Renal cortical epithelial cell (primary cell): ENCODE results near the gene CBX8. TPM values are rescaled to one million over a fixed set of nuclear protein-coding genes. Genes with fewer than 3 reads are reported as not detected.

Experiments
- DNase-seq: peaks from one replicate; pipeline ENCODE4 v3.0.0-alpha.2; 2011; ENCODE audit warnings: low read depth
- total RNA-seq: library from RNA; depleted of rRNA; stranded (reverse); fragments of >200 nt; gene quantifications from 2 replicates; pipeline ENCODE4 v1.2.3, GENCODE V29; 2014

Gene CBX8
- total RNA-seq, 1 donor from 2014 or later, result 7.8 TPM

- no peak for DNase-seq
Measured at GRCh38 chr17:79835470-79835899, 38.6 kb upstream of the CBX8 start.

- DNase-seq, result no peak
Measured at GRCh38 chr17:79834565-79835469, 37.9 kb upstream of the CBX8 start.

GRCh38 chr17:79833744-79834564 is 37.1 kb upstream of the CBX8 start:
- no peak for DNase-seq

GRCh38 chr17:79833110-79833450 is 36.2 kb upstream of the CBX8 start:
- no peak for DNase-seq

GRCh38 chr17:79832218-79833109 is 35.6 kb upstream of the CBX8 start:
- DNase-seq, result no peak

- DNase-seq, result no peak
Measured at GRCh38 chr17:79831265-79832217, 34.7 kb upstream of the CBX8 start.

GRCh38 chr17:79830763-79831264 is 33.9 kb upstream of the CBX8 start:
- DNase-seq, result no peak

- DNase-seq, result no peak
Measured at GRCh38 chr17:79830303-79830702, 33.4 kb upstream of the CBX8 start.

- DNase-seq, result no peak
Measured at GRCh38 chr17:79829457-79829856, 32.6 kb upstream of the CBX8 start.

GRCh38 chr17:79829004-79829403 is 32.1 kb upstream of the CBX8 start:
- no peak for DNase-seq

- no peak for DNase-seq
Measured at GRCh38 chr17:79826841-79827578, 30.1 kb upstream of the CBX8 start.

GRCh38 chr17:79826204-79826680 is 29.4 kb upstream of the CBX8 start:
- DNase-seq, result no peak

GRCh38 chr17:79825580-79825921 is 28.7 kb upstream of the CBX8 start:
- no peak for DNase-seq

GRCh38 chr17:79824893-79825579 is 28.2 kb upstream of the CBX8 start:
- DNase-seq, result no peak

- no peak for DNase-seq
Measured at GRCh38 chr17:79824234-79824633, 27.4 kb upstream of the CBX8 start.

- no peak for DNase-seq
Measured at GRCh38 chr17:79822583-79823124, 25.8 kb upstream of the CBX8 start.

GRCh38 chr17:79821331-79822095 is 24.6 kb upstream of the CBX8 start:
- DNase-seq, result no peak

GRCh38 chr17:79820959-79821330 is 24.1 kb upstream of the CBX8 start:
- no peak for DNase-seq
